SH-SY5Y (cell line): ENCODE measurements around the gene CREB3L1.

Experiments
- GATA2 ChIP-seq: IDR thresholded peaks from 2 replicates; pipeline ENCODE4 v1.6.1; 2011; ENCODE audit warnings: mild to moderate bottlenecking, low read depth, low read length
- GATA3 ChIP-seq: IDR thresholded peaks from 2 replicates; pipeline ENCODE4 v1.6.1; 2011; ENCODE audit warnings: low read depth, mild to moderate bottlenecking, low read length, moderate library complexity

GRCh38 chr11:46238078-46238966, 39.1 kb upstream of the CREB3L1 start:
- TF ChIP-seq GATA2 (no peak), GATA3 (no peak)
